Lung (tissue), 12 donors: Measurements from ENCODE around the gene WDR82. TPM values are rescaled to one million over a fixed set of nuclear protein-coding genes. Genes with fewer than 3 reads are reported as not detected.
"Not testable (repeated sequence)": the region's sequence is repeated elsewhere in the genome, so short reads cannot be mapped to it uniquely, and the experiment has no call there.

Source experiments
- ATAC-seq: fragments of 200-7000 bp; cut with Tn5 transposase; one replicate; pipeline ENCODE4 v1.9.1; 2020; ENCODE audit warnings: moderate number of reproducible peaks; ENCODE audit not compliant: insufficient read depth, low FRiP score
- DNase-seq, 3 donors: peaks; one replicate each; pipeline ENCODE4 v3.0.0-alpha.2; 2013 to 2017
- H3K27ac ChIP-seq, 2 donors: one replicate each; pipeline ENCODE4 v1.5.1; 2013; ENCODE audit warnings: mild to moderate bottlenecking in 2 of 2, moderate library complexity in 2 of 2, control low read depth in 1 of 2, inconsistent platforms in 1 of 2, low read depth in 1 of 2, low read length in 1 of 2
- H3K27me3 ChIP-seq, 3 donors: one replicate each; pipeline ENCODE4 v1.5.1; 2013; ENCODE audit warnings: low read length in 2 of 3; ENCODE audit not compliant: control insufficient read depth in 3 of 3, insufficient read depth in 3 of 3
- H3K36me3 ChIP-seq, 4 donors: one replicate each; pipeline ENCODE4 v1.5.1; 2013; ENCODE audit warnings: low read length in 4 of 4, mild to moderate bottlenecking in 1 of 4, moderate library complexity in 1 of 4; ENCODE audit not compliant: control insufficient read depth in 4 of 4, insufficient read depth in 4 of 4
- H3K4me1 ChIP-seq, 5 donors: one replicate each; pipeline ENCODE4 v1.5.1; 2013; ENCODE audit warnings: low read length in 5 of 5, mild to moderate bottlenecking in 2 of 5, moderate library complexity in 1 of 5; ENCODE audit not compliant: control insufficient read depth in 5 of 5, insufficient read depth in 5 of 5
- H3K4me3 ChIP-seq: one replicate; pipeline ENCODE4 v1.5.1; 2013; ENCODE audit warnings: mild to moderate bottlenecking, control low read depth, moderate library complexity
- H3K9ac ChIP-seq, 2 donors: one replicate each; pipeline ENCODE4 v1.5.1; 2013; ENCODE audit warnings: low read length in 2 of 2, control low read depth in 1 of 2; ENCODE audit not compliant: insufficient read depth in 1 of 2
- H3K9me3 ChIP-seq, 4 donors: one replicate each; pipeline ENCODE4 v1.5.1; 2013; ENCODE audit warnings: low read length in 3 of 4, mild to moderate bottlenecking in 1 of 4, moderate library complexity in 1 of 4; ENCODE audit not compliant: control insufficient read depth in 4 of 4, insufficient read depth in 3 of 4
- WGBS, 2 donors: extraction: QIAGEN DNeasy Blood & Tissue Kit; methylation state at CpG; one replicate each; pipeline ENCODE4 v1.1.7; 2013; 5-methylcytosine and 5-hydroxymethylcytosine counted together
- polyA plus RNA-seq, 2 donors: library from polyadenylated mRNA; stranded (reverse); fragments of 200-250 nt; gene quantifications; one replicate each; pipeline ENCODE4 v1.2.1, GENCODE V29; 2013
- total RNA-seq, 2 donors: library from RNA; depleted of rRNA in 1 of 2; stranded (reverse); fragments of >200 nt in 1 of 2; gene quantifications; one replicate each; pipeline ENCODE4 v1.2.1, GENCODE V29; 2014 to 2021
- TF ChIP-seq, protein P1 (sequence below): IDR thresholded peaks from 2 replicates; pipeline ENCODE4 v1.5.1; 2012; ENCODE audit warnings: mild to moderate bottlenecking; ENCODE audit errors: control extremely low read depth, extremely low read depth
- donor health status: control.
- donor health status: control.
- donor health status: Bipolar disorder and iron deficiency.
- donor health status: healthy.
- donor health status: DM: yes; HTN: yes; CAD: no.

Gene WDR82
- total and polyA plus RNA-seq, 4 donors, result 19.4 to 72.8 (median 51.1) TPM

DNA sequence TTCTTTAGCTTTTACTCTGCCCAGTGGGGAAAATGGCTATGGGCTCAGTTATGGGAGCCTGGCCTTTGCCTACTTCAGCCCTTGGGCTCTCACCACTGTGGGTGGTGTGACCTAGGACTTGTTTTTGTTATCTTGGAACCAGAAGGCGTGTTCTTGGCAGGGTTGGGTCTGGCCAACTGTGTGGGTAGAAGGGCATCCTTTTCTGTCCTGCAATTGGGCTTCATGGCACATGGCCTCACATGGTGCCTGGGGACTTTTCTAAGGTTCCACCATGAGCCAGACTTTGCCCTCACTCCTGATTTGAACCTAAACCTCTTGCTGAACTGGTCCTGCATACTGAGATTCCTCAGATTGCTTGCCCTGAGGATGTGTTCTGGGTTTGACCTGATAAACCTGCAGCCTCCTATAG lies 10.9 kb upstream of the WDR82 start:
- no peak overlapping the region for H3K4me3 ChIP-seq
- peaks cover 0 to 12% (median 5%) of the 10 kb centered on the region in 5 donors for H3K4me1 ChIP-seq
- no peak for DNase-seq
- WGBS, 2 donors, result 96 to 97% methylated on average over 1 of the region's 1 CpG
- peaks cover 0 to 33% (median 4%) of the 10 kb centered on the region in 4 donors for H3K36me3 ChIP-seq
- no peak for ATAC-seq
- no peak overlapping the region for H3K9ac ChIP-seq
- H3K9me3 ChIP-seq, result no peaks in the 10 kb centered on the region
- no peak overlapping the region for H3K27ac ChIP-seq
- TF ChIP-seq, protein P1, sequence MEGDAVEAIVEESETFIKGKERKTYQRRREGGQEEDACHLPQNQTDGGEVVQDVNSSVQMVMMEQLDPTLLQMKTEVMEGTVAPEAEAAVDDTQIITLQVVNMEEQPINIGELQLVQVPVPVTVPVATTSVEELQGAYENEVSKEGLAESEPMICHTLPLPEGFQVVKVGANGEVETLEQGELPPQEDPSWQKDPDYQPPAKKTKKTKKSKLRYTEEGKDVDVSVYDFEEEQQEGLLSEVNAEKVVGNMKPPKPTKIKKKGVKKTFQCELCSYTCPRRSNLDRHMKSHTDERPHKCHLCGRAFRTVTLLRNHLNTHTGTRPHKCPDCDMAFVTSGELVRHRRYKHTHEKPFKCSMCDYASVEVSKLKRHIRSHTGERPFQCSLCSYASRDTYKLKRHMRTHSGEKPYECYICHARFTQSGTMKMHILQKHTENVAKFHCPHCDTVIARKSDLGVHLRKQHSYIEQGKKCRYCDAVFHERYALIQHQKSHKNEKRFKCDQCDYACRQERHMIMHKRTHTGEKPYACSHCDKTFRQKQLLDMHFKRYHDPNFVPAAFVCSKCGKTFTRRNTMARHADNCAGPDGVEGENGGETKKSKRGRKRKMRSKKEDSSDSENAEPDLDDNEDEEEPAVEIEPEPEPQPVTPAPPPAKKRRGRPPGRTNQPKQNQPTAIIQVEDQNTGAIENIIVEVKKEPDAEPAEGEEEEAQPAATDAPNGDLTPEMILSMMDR, result no peak
- H3K27me3 ChIP-seq, result no peaks in the 10 kb centered on the region

DNA sequence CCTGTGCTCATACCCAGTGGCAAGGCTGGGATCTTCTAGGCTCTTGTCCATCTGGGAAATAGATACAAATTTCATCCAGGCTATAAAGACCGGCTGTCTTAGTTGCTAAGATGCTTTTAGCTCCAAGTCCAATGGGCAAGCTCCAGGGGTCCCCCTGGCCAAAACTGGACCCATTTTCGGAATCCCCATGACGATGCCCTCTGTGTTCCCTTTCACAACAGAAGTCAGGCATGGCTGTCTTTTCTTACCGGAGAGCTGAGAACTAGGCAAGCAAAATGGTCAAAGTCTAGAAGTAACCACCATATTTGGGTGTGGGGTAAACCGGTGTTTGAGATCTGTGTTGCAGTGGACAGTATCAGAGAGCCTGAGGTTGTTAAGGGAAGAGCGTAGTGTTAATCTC lies 10.2 kb upstream of the WDR82 start:
- TF ChIP-seq, protein P1, result no peak
- Histone ChIP-seq H3K4me3 (no peak overlapping the region), H3K9me3 (no peaks in the 10 kb centered on the region), H3K4me1 (peaks cover 0 to 12% (median 5%) of the 10 kb centered on the region in 5 donors), H3K27me3 (no peaks in the 10 kb centered on the region), H3K36me3 (peaks cover 0 to 33% (median 4%) of the 10 kb centered on the region in 4 donors), H3K27ac (no peak overlapping the region), H3K9ac (no peak overlapping the region)
- WGBS, 2 donors, result 94 to 95% methylated on average over 6 of the region's 6 CpGs
- ATAC-seq (no peak), DNase-seq (no peak)

DNA sequence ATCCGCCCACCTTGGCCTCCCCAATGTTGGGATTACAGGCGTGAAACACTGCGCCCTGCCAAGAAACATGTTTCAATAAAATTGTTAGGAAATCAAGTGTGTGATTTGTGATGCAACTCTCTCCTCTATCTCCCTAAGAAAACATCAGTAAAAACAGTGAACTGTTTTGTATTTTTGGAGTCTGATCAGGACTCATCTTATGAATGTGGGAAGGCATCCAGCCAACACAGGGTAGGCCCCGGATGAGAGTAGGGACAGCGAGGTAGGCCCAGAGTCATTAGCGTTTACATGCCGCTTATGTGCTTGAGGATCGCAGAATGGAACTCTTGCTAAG lies 8.3 kb upstream of the WDR82 start:
- H3K36me3 ChIP-seq, result peaks cover 0 to 15% (median 5%) of the 10 kb centered on the region in 4 donors
- H3K27ac ChIP-seq, result peak overlapping the region in 1 of 2 donors; percentile 99
- ATAC-seq (no peak), DNase-seq (no peak)
- peaks cover 0 to 12% (median 5%) of the 10 kb centered on the region in 5 donors for H3K4me1 ChIP-seq
- no peaks in the 10 kb centered on the region for H3K9me3 ChIP-seq
- H3K27me3 ChIP-seq, result no peaks in the 10 kb centered on the region
- 65% methylated on average over 8 of the region's 8 CpGs for WGBS, 2 donors
- H3K4me3 ChIP-seq, result peak overlapping the region; percentile 72
- peak overlapping the region; percentile 94 to 96 for H3K9ac ChIP-seq
- TF ChIP-seq, protein P1, result no peak

DNA sequence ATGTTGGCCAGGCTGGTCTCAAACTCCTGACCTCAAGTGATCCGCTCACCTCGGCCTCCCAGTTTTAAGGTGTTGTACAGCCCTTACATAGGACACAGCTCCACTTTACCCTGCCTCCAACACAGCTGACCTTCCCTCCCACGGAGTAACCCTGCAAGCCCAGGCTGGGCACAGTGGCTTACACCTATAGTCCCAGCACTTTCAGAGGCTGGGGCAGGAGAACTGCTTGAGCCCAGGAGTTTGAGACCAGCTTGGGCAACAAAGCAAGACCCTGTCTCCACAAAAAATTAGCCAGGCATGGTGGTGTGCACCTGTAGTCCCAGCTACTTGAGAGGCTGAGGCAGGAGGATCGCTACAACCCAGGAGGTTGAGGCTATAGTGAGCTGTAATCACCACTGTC lies 5.6 kb upstream of the WDR82 start:
- H3K27me3 ChIP-seq, H3K36me3 ChIP-seq, H3K9me3 ChIP-seq, ATAC-seq, DNase-seq, H3K27ac ChIP-seq, H3K4me3 ChIP-seq, H3K9ac ChIP-seq: not testable (repeated sequence)
- 94 to 96% methylated on average over 4 of the region's 4 CpGs for WGBS, 2 donors
- H3K4me1 ChIP-seq, result peaks cover 2 to 24% (median 12%) of the 10 kb centered on the region in 5 donors
